Stimulated activated naive CD8-positive, alpha-beta T cell treated with anti-CD3 and anti-CD28 coated beads, Interleukin-15, amount 100 ng/mL, for 72 hours (primary cell): ENCODE results near the gene ANKDD1A.

Experiments
- ATAC-seq: fragments of 150-1000 bp; cut with Tn5 transposase; 2 replicates; pipeline ENCODE4 v1.10.0; 2021; ENCODE audit warnings: mild to moderate bottlenecking, moderate library complexity
- DNase-seq, 2 donors: peaks; one replicate each; pipeline ENCODE4 v3.0.0; 2021 to 2022
- H3K27ac Mint-ChIP-seq, 2 donors: one replicate each; pipeline ENCODE4 v1.8.0; 2022; ENCODE audit warnings: mild to moderate bottlenecking in 2 of 2, mixed read lengths in 2 of 2, moderate library complexity in 2 of 2
- H3K27me3 Mint-ChIP-seq: one replicate; pipeline ENCODE4 v1.8.0; 2022; ENCODE audit warnings: mixed read lengths
- H3K4me1 Mint-ChIP-seq: one replicate; pipeline ENCODE4 v1.8.0; 2022; ENCODE audit warnings: mild to moderate bottlenecking, mixed read lengths
- H3K4me3 Mint-ChIP-seq, 2 donors: one replicate each; pipeline ENCODE4 v1.8.0; 2022; ENCODE audit warnings: mild to moderate bottlenecking in 2 of 2, mixed read lengths in 2 of 2, moderate library complexity in 1 of 2
- H3K9me3 Mint-ChIP-seq, 2 donors: one replicate each; pipeline ENCODE4 v1.8.0; 2022; ENCODE audit warnings: mixed read lengths in 2 of 2

The ANKDD1A gene

DNA sequence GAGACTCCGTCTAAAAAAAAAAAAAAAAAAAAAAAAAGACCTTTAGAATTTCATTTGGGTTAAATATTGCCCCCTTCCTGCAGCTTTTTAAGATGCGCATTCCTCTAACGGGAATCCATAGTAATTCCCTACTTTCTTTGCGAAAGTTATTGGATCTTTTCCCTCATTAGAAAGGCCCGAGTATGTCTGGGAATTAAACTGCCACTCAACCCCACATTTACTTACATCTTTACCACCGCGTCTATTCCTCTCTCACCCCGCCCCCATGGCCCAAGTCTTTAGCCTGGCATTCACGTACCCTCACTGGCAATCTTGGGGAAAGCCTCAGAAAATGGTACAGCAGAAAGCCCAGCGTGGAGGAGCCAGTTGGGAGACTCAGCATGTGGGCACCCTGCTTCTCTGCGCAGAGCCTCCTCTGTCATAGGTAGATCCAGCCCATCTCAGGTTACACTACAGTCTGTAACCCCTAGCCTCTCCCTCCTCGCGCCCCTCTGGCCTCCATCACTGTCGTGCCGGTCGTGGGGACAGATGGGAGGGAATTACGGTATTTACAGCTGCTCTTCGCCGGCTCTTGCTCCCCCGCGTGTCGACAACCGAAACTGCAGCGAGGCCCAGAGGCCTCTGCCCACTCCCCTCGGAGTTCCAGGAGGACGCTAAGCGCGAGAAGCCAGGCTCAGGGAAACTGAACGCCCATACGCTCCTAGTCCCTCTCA lies 6.4 kb upstream of the ANKDD1A start:
- peak; percentile 92 for ATAC-seq
- H3K4me1 Mint-ChIP-seq: peaks cover 34% of the 10 kb centered on the region
- peak overlapping the region in 1 of 2 donors; percentile 66 for H3K27ac Mint-ChIP-seq
- H3K9me3 Mint-ChIP-seq: peaks cover 6 to 9% of the 10 kb centered on the region in 2 donors
- H3K4me3 Mint-ChIP-seq: peak overlapping the region; percentile 75 to 81
- peaks cover 11% of the 10 kb centered on the region for H3K27me3 Mint-ChIP-seq
- peak; percentile 72 to 83 for DNase-seq

DNA sequence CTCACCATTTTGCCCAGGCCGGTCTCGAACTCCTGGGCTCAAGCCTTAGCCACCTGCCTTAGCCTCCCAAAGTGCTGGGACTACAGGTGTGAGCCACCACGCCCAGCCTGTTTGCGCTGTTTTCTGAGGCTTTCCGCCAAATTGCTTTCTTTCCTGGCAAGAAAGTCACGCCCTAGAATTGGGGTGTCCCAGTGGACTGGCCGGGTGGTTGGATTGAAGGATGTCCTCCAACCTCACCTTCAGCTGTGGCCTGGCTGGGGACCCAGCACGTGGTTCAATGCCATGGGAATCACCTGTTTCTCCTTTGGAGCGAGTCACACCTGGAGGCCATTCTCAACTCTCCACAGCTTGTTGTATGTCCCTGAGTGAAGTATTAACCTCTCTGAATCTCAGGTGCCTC lies 5.8 kb upstream of the ANKDD1A start:
- peaks cover 2 to 3% of the 10 kb centered on the region in 2 donors for H3K9me3 Mint-ChIP-seq
- no peak for DNase-seq
- H3K4me3 Mint-ChIP-seq: peak overlapping the region in 1 of 2 donors; percentile 75
- H3K27me3 Mint-ChIP-seq: peaks cover 17% of the 10 kb centered on the region
- peaks cover 37% of the 10 kb centered on the region for H3K4me1 Mint-ChIP-seq
- no peak for ATAC-seq
- H3K27ac Mint-ChIP-seq: no peak overlapping the region

DNA sequence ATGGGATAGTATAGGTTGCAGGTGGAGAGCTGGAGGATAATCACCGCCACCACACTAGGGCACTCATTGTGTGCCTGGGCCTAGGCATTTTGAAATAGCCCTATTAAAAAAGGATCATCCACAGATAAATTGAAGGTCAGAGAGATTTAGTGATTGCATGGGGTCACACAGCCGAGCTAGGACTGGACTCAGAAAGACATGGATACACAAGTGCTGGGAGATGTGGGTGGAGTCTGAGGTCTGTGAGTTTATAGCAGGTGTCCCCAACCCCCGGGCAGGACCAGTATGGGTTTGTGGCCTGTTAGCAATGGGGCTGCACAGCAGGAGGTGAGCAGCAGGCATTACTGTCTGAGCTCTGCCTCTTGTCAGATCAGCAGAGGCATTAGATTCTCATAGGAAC lies 5.3 kb upstream of the ANKDD1A start:
- Mint-ChIP-seq H3K9me3 (no peaks in the 10 kb centered on the region), H3K27me3 (peaks cover 22% of the 10 kb centered on the region), H3K4me3 (no peak overlapping the region), H3K4me1 (peaks cover 42% of the 10 kb centered on the region), H3K27ac (no peak overlapping the region)
- ATAC-seq (no peak), DNase-seq (no peak)

DNA sequence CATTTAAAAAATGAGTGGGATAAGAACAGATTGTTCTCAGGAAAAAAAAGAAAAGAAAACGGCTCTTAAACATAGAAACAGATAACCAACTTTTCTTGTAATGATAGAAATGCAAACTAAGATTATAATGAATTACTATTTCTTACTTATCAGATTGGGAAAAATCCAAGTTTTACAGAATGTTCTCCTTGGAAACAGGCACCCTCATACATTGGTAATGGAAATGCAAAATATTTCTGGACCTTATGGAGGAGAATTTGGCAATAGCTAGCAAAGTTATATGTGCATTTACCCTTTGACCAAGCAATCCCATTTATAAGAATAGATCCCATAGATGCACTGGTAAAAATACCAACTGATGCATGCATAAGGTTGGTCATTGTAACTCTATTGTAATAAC lies 3.7 kb upstream of the ANKDD1A start:
- DNase-seq: no peak
- no peak overlapping the region for H3K27ac Mint-ChIP-seq
- no peak overlapping the region for H3K4me3 Mint-ChIP-seq
- ATAC-seq: no peak
- H3K27me3 Mint-ChIP-seq: peaks cover 25% of the 10 kb centered on the region
- no peaks in the 10 kb centered on the region for H3K9me3 Mint-ChIP-seq
- peaks cover 42% of the 10 kb centered on the region for H3K4me1 Mint-ChIP-seq

DNA sequence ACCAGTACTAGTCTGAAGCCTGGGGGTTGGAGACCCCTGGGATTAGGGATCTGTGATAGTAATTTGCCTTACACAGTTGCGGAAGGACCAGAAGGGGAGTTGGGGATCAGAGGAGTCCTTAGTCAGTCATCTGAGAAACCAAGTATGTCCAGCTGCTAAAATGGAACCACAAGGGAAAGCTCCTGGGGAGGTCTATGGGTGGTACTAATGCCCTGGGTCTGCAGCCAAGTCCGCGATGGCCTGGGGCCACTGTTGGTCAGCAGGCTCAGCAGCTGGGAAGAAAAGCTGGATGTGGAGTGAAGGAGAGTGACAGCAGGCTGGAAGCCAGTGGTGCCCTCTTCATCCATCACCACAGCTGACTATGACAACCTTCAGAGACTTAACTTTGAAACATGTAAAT lies 2.2 kb upstream of the ANKDD1A start:
- no peak overlapping the region for H3K27ac Mint-ChIP-seq
- H3K27me3 Mint-ChIP-seq: peaks cover 25% of the 10 kb centered on the region
- no peak for DNase-seq
- no peaks in the 10 kb centered on the region for H3K9me3 Mint-ChIP-seq
- H3K4me3 Mint-ChIP-seq: no peak overlapping the region
- H3K4me1 Mint-ChIP-seq: peaks cover 30% of the 10 kb centered on the region
- ATAC-seq: no peak

DNA sequence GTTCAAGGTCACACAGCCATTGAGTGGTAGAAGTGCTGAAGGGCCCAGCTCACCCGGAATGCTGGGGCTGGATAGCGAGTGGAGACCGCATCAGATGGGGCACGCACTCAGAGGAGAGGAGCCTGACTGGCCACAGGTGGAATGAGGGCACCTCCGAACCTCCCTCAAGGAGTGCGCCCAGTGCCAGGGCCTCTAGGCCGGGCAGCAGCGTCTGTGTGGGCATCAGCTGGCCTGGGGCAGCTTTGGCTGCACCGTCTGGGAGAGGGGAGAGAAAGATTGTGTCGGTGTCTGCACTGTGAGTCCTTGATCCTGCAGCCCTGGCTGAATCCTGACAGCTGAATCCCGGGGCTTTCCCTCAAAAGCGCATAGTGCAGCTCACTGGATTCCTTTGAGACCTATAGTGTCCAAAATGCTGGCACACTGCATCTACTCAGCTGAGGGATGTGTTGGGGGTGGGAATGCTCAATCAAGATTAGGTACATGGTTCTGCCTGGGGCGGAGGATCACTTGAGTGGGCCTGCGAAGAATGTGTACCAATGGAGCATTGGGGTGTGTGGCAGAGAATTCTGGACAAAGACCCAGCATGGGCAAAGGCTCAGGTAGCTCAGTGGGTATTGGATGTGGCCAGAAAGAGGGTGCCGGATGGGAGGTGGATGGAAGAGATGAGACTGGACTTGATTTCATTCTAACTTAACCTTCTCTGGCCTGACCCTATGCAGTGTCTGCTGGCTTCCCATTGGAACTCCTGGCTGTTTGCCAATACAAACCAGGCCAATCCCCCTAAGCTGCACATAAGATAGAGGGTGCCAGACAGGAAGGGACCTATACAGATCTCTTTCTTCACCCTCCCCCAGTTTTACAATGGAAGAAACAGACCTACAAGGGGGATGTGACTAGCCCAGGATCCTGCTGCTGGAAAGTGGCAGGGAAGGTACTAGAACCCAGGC lies 950 bp downstream of the ANKDD1A start:
- Mint-ChIP-seq H3K4me1 (peaks cover 44% of the 10 kb centered on the region), H3K27ac (no peak overlapping the region), H3K4me3 (peak overlapping the region; percentile 2 to 83), H3K9me3 (no peaks in the 10 kb centered on the region), H3K27me3 (peaks cover 25% of the 10 kb centered on the region)
- ATAC-seq (no peak), DNase-seq (no peak)

DNA sequence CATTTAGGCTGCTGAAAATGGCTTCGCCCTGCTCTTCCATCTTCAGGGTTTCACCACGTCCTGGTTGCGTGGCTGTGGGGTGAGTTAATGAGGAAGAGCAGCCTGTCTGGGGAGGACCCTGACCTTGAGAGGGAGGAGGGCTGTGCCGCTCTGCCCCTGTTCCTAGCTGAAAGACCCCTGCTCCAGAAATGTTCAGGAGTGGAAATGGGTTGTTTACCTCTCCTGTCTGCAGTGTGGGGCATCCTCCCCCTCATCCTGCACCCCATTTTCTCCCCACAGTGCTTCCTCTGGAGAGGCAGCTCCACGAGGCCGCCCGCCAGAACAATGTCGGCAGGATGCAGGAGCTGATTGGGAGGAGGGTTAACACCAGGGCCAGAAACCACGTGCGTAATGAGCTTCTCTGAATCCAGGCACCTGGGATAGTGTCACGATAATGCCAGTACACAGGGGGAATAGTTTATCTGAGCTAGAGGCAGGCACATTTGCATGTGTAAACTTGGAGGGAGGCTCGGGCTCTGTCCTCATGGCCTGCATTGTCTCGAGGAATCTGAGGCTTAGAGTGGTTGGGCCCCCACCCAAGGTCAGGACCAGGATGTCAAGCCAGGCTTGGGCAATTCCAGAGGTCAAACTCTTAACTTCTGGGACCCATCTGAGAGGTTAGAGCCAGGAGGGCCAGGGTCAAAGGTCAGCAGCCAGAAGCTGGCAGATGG lies 4.0 kb downstream of the ANKDD1A start:
- no peak for ATAC-seq
- no peaks in the 10 kb centered on the region for H3K9me3 Mint-ChIP-seq
- no peak overlapping the region for H3K4me3 Mint-ChIP-seq
- peaks cover 44% of the 10 kb centered on the region for H3K4me1 Mint-ChIP-seq
- peaks cover 10% of the 10 kb centered on the region for H3K27me3 Mint-ChIP-seq
- peak overlapping the region in 1 of 2 donors; percentile 20 for H3K27ac Mint-ChIP-seq
- DNase-seq: no peak

DNA sequence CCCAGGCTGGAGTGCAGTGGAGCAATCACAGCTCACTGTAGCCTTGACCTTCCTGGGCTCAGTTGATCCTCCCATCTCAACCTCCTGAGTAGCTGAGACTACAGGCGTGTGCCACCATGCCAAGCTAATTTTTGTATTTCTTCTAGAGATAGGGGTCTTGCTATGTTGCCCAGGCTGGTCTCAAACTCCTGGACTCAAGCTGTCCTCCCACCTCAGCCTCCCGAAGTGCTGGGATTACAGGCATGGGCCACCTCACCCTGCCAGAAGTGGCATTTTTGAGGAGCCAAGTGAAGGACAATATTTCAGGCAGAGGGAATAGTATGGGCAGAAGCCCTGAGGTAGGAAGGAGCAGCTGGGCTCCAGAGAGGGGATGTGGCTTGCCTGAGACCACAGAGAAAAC lies 4.7 kb downstream of the ANKDD1A start:
- Mint-ChIP-seq H3K27ac (no peak overlapping the region), H3K4me3 (no peak overlapping the region), H3K9me3 (no peaks in the 10 kb centered on the region), H3K4me1 (peaks cover 37% of the 10 kb centered on the region), H3K27me3 (peaks cover 3% of the 10 kb centered on the region)
- ATAC-seq: no peak
- no peak for DNase-seq

DNA sequence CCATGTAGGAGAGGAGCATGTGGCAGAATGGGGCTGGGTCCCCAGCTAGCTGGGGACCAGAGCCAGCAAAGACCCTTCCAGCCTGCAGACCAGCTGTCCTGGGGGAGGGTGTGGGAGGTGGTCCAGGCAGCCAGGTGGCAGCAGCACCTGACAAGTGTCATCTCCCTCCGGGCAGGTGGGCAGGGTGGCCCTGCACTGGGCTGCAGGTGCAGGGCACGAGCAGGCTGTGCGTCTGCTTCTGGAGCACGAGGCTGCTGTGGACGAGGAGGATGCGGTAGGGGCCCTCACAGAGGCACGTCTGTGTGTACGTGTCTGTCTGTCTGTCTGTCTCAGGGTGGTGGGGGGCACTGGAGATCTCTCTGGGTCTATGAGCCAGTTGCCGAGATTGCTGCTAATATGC lies 5.5 kb downstream of the ANKDD1A start:
- DNase-seq (no peak), ATAC-seq (no peak)
- no peak overlapping the region for H3K27ac Mint-ChIP-seq
- H3K4me1 Mint-ChIP-seq: peaks cover 31% of the 10 kb centered on the region
- no peaks in the 10 kb centered on the region for H3K9me3 Mint-ChIP-seq
- no peak overlapping the region for H3K4me3 Mint-ChIP-seq
- no peaks in the 10 kb centered on the region for H3K27me3 Mint-ChIP-seq

DNA sequence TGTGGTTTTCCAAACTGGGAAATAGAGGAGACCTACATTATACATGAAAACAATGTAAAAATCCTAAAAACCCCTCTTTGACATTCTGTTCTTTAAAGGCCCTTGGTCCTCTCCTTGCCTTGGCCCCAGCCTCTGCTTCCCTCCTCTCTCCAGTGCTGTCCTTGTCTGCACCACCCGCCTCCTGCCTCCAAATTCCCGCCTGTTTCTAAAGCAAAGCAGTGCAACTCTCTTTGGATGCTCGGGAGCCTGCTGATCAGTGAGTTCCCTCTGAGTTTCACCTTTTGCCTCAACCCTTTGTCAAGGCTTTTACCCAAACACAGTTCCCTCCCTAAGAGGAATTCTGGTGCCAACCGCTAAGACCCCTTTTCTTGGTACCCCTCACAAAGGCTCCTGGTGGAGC lies 8.0 kb downstream of the ANKDD1A start:
- no peak overlapping the region for H3K27ac Mint-ChIP-seq
- ATAC-seq (no peak), DNase-seq (no peak)
- H3K4me1 Mint-ChIP-seq: peaks cover 24% of the 10 kb centered on the region
- H3K9me3 Mint-ChIP-seq: no peaks in the 10 kb centered on the region
- no peak overlapping the region for H3K4me3 Mint-ChIP-seq
- no peaks in the 10 kb centered on the region for H3K27me3 Mint-ChIP-seq

DNA sequence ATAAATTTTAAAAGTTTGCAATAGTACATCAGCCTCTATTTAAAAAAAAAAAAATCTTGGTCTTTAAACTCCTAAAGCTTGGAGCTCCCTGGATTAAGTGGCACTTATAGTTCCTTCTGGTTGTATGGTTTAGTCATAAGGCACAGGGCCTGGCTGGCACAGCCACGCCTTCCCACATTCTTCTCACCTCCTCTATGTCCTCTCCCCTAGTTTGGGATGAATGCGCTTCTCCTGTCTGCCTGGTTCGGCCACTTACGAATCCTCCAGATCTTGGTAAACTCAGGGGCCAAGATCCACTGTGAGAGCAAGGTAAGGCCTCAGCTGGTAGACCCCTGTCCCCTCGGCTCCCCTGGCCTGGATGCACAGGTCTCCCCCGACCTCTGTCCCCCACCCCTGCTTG lies 10.0 kb downstream of the ANKDD1A start:
- H3K27me3 Mint-ChIP-seq: no peaks in the 10 kb centered on the region
- DNase-seq (no peak), ATAC-seq (no peak)
- H3K4me3 Mint-ChIP-seq: no peak overlapping the region
- peaks cover 4% of the 10 kb centered on the region for H3K4me1 Mint-ChIP-seq
- H3K27ac Mint-ChIP-seq: no peak overlapping the region
- no peaks in the 10 kb centered on the region for H3K9me3 Mint-ChIP-seq

DNA sequence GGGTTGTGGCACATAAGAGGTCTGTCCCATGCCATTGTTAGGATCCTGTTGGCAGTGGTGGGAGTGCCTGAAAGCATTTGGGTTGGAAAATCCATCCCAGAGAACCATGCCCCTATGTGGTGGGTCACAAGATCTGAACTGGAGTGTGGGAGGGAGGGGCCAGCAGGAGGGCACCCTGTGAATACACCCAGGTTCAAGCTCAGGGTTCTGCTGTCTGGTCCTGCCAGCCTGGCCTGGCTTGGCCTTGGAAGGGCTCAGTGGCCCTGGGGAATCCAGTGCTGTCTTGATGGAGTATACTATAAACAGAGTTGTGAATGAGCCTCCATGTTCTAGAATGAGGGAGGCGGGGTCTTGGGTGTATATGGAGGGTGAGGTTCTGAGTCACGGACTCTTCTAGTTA lies 11.8 kb downstream of the ANKDD1A start:
- peaks cover 6% of the 10 kb centered on the region for H3K4me1 Mint-ChIP-seq
- H3K4me3 Mint-ChIP-seq: no peak overlapping the region
- no peaks in the 10 kb centered on the region for H3K27me3 Mint-ChIP-seq
- ATAC-seq (no peak), DNase-seq (no peak)
- H3K27ac Mint-ChIP-seq: no peak overlapping the region
- H3K9me3 Mint-ChIP-seq: no peaks in the 10 kb centered on the region

DNA sequence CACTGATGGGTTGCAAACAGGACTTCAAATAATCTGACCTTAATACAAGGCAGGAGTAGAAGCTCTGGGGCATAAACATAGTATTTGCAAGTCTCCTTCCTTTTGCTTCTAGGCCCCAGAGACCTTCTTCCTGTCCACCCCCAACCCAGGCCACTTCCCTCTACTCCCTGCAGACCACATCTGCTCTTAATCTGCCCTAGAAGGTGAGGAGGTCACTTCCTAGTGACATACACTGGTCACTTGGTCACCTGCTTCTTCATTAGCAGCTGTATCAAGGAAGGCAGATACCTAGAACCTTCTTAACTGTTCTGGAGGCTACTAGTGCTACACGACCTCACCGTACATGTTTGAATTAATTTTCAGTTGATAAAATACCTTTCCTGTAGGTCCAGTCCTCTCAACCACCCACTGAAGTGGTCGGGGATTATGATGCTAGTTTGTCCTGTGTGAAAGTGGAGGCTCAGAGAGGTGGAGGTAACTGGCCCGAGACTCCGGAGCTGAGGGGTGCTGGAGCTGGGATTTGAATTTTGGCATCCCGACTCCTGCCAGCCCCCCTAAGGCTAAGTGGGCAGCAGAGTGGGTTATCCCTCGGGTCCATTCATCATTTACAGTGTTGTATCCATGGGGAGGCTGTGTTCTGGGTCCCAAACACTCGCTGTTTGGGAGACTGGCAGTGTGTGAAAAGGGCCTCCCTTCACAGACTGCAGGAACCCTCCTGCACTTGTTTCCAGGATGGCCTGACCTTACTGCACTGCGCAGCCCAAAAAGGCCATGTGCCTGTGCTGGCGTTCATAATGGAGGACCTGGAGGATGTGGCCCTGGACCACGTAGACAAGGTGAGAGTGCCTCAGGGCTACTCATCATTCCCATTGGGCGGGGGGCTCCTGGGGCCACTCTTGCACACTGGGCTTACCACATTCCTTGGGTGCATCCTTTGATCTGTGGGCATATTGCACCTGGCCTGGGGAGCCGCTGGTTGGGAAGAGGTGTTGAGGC lies 13.9 kb downstream of the ANKDD1A start:
- H3K9me3 Mint-ChIP-seq: no peaks in the 10 kb centered on the region
- DNase-seq: no peak
- no peaks in the 10 kb centered on the region for H3K27me3 Mint-ChIP-seq
- ATAC-seq: no peak
- H3K27ac Mint-ChIP-seq: peak overlapping the region in 1 of 2 donors; percentile 25
- H3K4me1 Mint-ChIP-seq: peaks cover 6% of the 10 kb centered on the region
- H3K4me3 Mint-ChIP-seq: no peak overlapping the region

DNA sequence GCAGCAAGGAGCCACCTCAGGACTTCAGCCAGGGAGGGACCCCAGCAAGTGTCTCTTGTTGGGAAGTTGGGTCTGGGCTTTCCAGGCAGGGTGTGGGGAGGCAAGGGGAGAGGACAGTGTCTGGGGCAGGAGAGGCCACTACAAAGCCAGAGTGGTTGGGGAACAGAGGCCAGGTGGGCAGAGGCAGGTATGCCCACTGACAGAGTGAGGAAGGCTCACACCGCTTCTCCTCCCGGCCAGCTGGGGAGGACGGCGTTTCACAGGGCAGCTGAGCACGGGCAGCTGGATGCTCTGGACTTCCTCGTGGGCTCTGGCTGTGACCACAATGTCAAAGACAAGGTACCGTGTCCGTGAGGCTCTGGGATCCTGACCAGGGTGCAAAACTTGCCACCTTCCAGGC lies 15.0 kb downstream of the ANKDD1A start:
- no peaks in the 10 kb centered on the region for H3K27me3 Mint-ChIP-seq
- no peak for DNase-seq
- H3K27ac Mint-ChIP-seq: no peak overlapping the region
- no peak for ATAC-seq
- peaks cover 6% of the 10 kb centered on the region for H3K4me1 Mint-ChIP-seq
- no peaks in the 10 kb centered on the region for H3K9me3 Mint-ChIP-seq
- no peak overlapping the region for H3K4me3 Mint-ChIP-seq
